ENCODE results near the gene KCNMB2. TPM values are rescaled to one million over a fixed set of nuclear protein-coding genes. Genes with fewer than 3 reads are reported as not detected.

Gene KCNMB2
- total RNA-seq, 1 donor from 2014 or later: 1.2 TPM

GRCh38 chr3:178602856-178603255 is 66.6 kb downstream of the KCNMB2 start:
- Histone ChIP-seq H3K27ac (no peak overlapping the region), H3K27me3 (no peaks in the 10 kb centered on the region), H3K4me3 (no peak overlapping the region), H3K9me3 (no peaks in the 10 kb centered on the region), H3K4me1 (no peaks in the 10 kb centered on the region), H3K36me3 (no peaks in the 10 kb centered on the region)
- TF ChIP-seq CTCF (IDR thresholded peaks at IDR 0.05): no peak
- DNase-seq (no peak), ATAC-seq (no peak)
- intact Hi-C loops (cut with DNase I): no loop called here

GRCh38 chr3:178603735-178604134 is 67.5 kb downstream of the KCNMB2 start:
- Histone ChIP-seq H3K36me3 (no peaks in the 10 kb centered on the region), H3K9me3 (no peaks in the 10 kb centered on the region), H3K27ac (no peak overlapping the region), H3K4me3 (no peak overlapping the region), H3K27me3 (no peaks in the 10 kb centered on the region), H3K4me1 (no peaks in the 10 kb centered on the region)
- DNase-seq: no peak
- intact Hi-C loops (cut with DNase I): no loop called here
- TF ChIP-seq CTCF (IDR thresholded peaks at IDR 0.05): no peak
- ATAC-seq: no peak

- no peak for TF ChIP-seq CTCF (IDR thresholded peaks at IDR 0.05)
- intact Hi-C loops (cut with DNase I): no loop called here
These were observed 82.0 kb downstream of the KCNMB2 start for GRCh38 chr3:178618197-178618596.

GRCh38 chr3:178618896-178619295 is 82.7 kb downstream of the KCNMB2 start:
- no peak for DNase-seq
- Histone ChIP-seq H3K4me3 (no peak overlapping the region), H3K9me3 (no peaks in the 10 kb centered on the region), H3K27me3 (no peaks in the 10 kb centered on the region), H3K27ac (no peak overlapping the region), H3K36me3 (no peaks in the 10 kb centered on the region), H3K4me1 (no peaks in the 10 kb centered on the region)
- TF ChIP-seq CTCF (IDR thresholded peaks at IDR 0.05): no peak
- ATAC-seq: no peak
- intact Hi-C loops (cut with DNase I): no loop called here

More at GRCh38 chr3:178618197-178618596, 82.0 kb downstream of the KCNMB2 start:
- H3K4me3 ChIP-seq: peak overlapping the region; percentile 19
- H3K4me1 ChIP-seq: no peaks in the 10 kb centered on the region
- DNase-seq (no peak), ATAC-seq (no peak)
- peak overlapping the region; percentile 52 for H3K27ac ChIP-seq
- H3K36me3 ChIP-seq: no peaks in the 10 kb centered on the region
- H3K9me3 ChIP-seq: no peaks in the 10 kb centered on the region
- H3K27me3 ChIP-seq: no peaks in the 10 kb centered on the region

- no peak overlapping the region for H3K4me3 ChIP-seq
- H3K27ac ChIP-seq: no peak overlapping the region
- ATAC-seq: no peak
- no peaks in the 10 kb centered on the region for H3K9me3 ChIP-seq
- H3K36me3 ChIP-seq: no peaks in the 10 kb centered on the region
- no peaks in the 10 kb centered on the region for H3K27me3 ChIP-seq
- intact Hi-C loops (cut with DNase I): no loop called here
- TF ChIP-seq CTCF (IDR thresholded peaks at IDR 0.05): no peak
- no peaks in the 10 kb centered on the region for H3K4me1 ChIP-seq
- DNase-seq: no peak
These were observed 87.5 kb downstream of the KCNMB2 start for GRCh38 chr3:178623666-178624255.

- ATAC-seq (no peak), DNase-seq (no peak)
- intact Hi-C loops (cut with DNase I): no loop called here
- Histone ChIP-seq H3K36me3 (no peaks in the 10 kb centered on the region), H3K4me3 (no peak overlapping the region), H3K27me3 (no peaks in the 10 kb centered on the region), H3K9me3 (no peaks in the 10 kb centered on the region), H3K27ac (no peak overlapping the region), H3K4me1 (no peaks in the 10 kb centered on the region)
- no peak for TF ChIP-seq CTCF (IDR thresholded peaks at IDR 0.05)
These were observed 88.0 kb downstream of the KCNMB2 start for GRCh38 chr3:178624276-178624675.

Data from upper lobe of right lung (tissue), 1 donor.